Activated CD4-positive, alpha-beta T cell treated with anti-CD3 and anti-CD28 coated beads, Interleukin-2, amount 10 ng/mL, durations not matched to agents 7 days and 5 days (primary cell): ENCODE data around the gene NDUFA12. TPM values are rescaled to one million over a fixed set of nuclear protein-coding genes. Genes with fewer than 3 reads are reported as not detected.

ENCODE experiments used
- CTCF ChIA-PET: fragments of 350-600 bp; sonication (Branson Sonifier 250); formaldehyde crosslinking; loops from one replicate; lab custom pipeline; 2021; ENCODE audit warnings: antibody characterized with exemption; lab: Charles Lee
- POLR2A ChIA-PET: fragments of 350-600 bp; sonication (Branson Sonifier 250); formaldehyde crosslinking; loops from one replicate; lab custom pipeline; 2021; ENCODE audit warnings: antibody characterized with exemption; lab: Charles Lee
- DNase-seq: peaks from one replicate; pipeline ENCODE4 v3.0.0-alpha.2; 2020
- H3K27ac Mint-ChIP-seq: one replicate; pipeline ENCODE4 v1.8.0; 2021; ENCODE audit warnings: mild to moderate bottlenecking, moderate library complexity, mixed read lengths
- H3K27me3 Mint-ChIP-seq: one replicate; pipeline ENCODE4 v1.8.0; 2021; ENCODE audit warnings: mixed read lengths
- H3K36me3 Mint-ChIP-seq: one replicate; pipeline ENCODE4 v1.8.0; 2021; ENCODE audit warnings: low read depth, mixed read lengths
- H3K4me1 Mint-ChIP-seq: one replicate; pipeline ENCODE4 v1.8.0; 2021; ENCODE audit warnings: mixed read lengths
- H3K4me3 Mint-ChIP-seq: one replicate; pipeline ENCODE4 v1.8.0; 2021; ENCODE audit warnings: mild to moderate bottlenecking, moderate library complexity, mixed read lengths
- H3K9me3 Mint-ChIP-seq: one replicate; pipeline ENCODE4 v1.8.0; 2021; ENCODE audit warnings: mixed read lengths
- total RNA-seq, 2 experiments: library from RNA; stranded (reverse); gene quantifications; one replicate each; pipeline ENCODE4 v1.2.3, GENCODE V29; 2021

Gene NDUFA12
- 100 to 1,000 TPM; 172 to 219 TPM for total RNA-seq

DNA sequence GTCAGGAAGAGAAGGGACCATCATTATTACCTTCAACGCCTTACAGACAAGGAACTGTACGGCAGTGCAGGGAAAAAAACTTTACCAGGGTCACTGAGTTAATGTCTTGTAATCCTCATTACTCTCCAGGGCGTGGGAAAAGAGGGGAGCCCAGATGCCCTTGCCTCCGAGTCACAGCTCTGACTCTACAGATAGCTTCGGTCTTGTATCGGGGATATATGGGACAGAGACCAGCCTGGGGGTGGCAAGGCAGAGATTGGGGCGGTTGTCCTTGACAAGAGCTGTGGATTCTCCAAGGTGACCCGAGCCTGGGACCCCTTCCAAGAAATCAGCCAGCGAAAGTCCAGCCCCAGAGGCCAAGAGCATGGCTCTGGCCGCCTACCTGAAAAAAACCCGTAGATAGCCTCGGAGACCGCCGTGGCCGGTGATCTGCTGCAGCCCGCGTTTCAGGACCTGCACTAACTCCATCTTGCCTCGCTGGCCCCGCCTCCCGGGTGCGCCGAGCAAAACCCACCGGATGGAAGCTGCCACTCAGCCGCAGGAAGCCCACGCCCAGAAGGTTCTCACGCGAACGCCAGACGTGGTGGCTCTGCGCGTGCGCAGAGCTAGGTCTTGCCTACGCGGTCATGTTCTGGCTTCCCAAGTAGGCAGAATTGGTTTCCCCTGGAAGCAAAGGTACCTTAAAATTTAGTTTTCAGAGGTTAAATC lies at the start of gene NDUFA12:
NDUFA12 (minus strand) TSS at position 485 of the 708 bp plus-strand sequence; CDS start at position 468, 17 bp downstream.
- Mint-ChIP-seq H3K27me3 (no peaks in the 10 kb centered on the region), H3K4me1 (peaks cover 57% of the 10 kb centered on the region), H3K36me3 (peaks cover 56% of the 10 kb centered on the region), H3K27ac (peak within 1 kb of the TSS; percentile 92), H3K4me3 (peak within 1 kb of the TSS; percentile 94), H3K9me3 (peaks cover 23% of the 10 kb centered on the region)
- ChIA-PET POLR2A (interaction anchor here (0.5 kb wide), 1 partner anchor 331 kb away, joined by 5 read pairs; no protein-coding TSS in a partner anchor), CTCF (interaction anchor here (0.8 to 1.9 kb wide), 5 partner anchors 9 to 197 kb away, joined by 3 to 14 read pairs (median 3); no protein-coding TSS in a partner anchor)
- DNase-seq: peak; percentile 96

DNA sequence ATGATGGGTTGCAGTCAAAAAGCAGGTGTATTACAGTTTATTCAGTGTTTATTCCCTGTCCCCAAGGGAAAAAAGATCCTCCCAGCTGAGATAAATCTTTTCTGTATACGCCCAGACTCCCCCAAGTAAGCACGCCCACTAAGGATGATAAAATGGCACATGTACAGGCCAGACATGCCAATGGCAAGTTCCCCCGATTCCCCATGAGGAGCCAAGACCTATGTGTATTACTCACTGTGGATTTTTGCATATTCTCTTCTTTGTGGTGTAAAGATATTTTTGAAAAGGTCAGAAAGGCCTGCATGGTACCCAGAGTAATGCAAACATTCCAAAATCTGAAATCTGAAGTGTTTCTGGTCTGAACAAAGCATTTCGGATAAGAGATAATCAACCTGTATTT lies 47.7 kb upstream of the NDUFA12 start:
- peaks cover 21% of the 10 kb centered on the region for H3K36me3 Mint-ChIP-seq
- no peak for DNase-seq
- no peak overlapping the region for H3K4me3 Mint-ChIP-seq
- ChIA-PET CTCF (interaction anchor here (0.6 kb wide), 1 partner anchor 342 kb away, joined by 3 read pairs; no protein-coding TSS in a partner anchor), POLR2A (no interaction called here)
- no peaks in the 10 kb centered on the region for H3K9me3 Mint-ChIP-seq
- H3K27ac Mint-ChIP-seq: no peak overlapping the region
- H3K27me3 Mint-ChIP-seq: no peaks in the 10 kb centered on the region
- no peaks in the 10 kb centered on the region for H3K4me1 Mint-ChIP-seq

DNA sequence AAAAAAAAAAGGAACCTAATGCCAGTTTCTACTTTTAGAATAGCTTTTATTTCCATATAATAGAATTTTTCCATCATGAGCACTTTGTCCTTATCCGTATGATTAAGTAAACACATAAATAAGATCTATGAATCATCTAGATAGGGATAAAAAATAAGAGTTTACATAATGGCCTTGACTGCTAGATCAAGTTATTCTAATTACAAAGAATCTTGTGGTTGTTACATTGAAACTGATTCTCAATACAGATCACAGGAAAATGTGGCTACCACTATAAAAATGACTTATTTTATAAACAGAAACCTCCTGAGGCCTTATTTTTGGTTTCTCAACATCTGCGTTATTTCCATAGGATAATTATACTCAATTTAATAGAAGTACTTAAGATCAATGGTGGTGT lies 34.4 kb upstream of the NDUFA12 start:
- Mint-ChIP-seq H3K36me3 (peaks cover 10% of the 10 kb centered on the region), H3K9me3 (no peaks in the 10 kb centered on the region), H3K4me3 (no peak overlapping the region), H3K27me3 (no peaks in the 10 kb centered on the region), H3K27ac (no peak overlapping the region), H3K4me1 (peaks cover 18% of the 10 kb centered on the region)
- ChIA-PET CTCF (interaction anchor here (0.6 kb wide), 2 partner anchors 10 to 536 kb away, joined by 3 read pairs; no protein-coding TSS in a partner anchor), POLR2A (no interaction called here)
- DNase-seq: no peak

DNA sequence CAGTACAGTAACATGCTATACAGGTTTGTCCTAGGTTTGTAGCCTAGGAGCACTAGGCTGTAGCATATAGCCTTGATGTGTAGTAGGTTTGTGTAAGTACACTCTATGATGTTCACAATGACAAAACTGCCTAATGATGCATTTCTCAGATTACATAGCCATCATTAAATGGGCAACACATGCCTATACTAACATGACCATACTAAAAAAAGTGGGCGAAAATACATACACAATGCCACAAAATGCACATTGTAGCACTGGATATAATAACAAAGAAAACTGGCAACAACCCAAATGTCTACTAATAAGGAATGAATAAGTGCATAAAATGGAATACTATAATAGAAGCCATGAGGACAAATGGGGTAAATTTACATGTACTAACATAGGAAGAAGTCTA lies 31.3 kb upstream of the NDUFA12 start:
- ChIA-PET CTCF (no interaction called here), POLR2A (no interaction called here)
- DNase-seq: no peak
- H3K4me1 Mint-ChIP-seq: peaks cover 14% of the 10 kb centered on the region
- H3K4me3 Mint-ChIP-seq: no peak overlapping the region
- peak overlapping the region; percentile 57 for H3K27ac Mint-ChIP-seq
- peaks cover 14% of the 10 kb centered on the region for H3K36me3 Mint-ChIP-seq
- no peaks in the 10 kb centered on the region for H3K27me3 Mint-ChIP-seq
- no peaks in the 10 kb centered on the region for H3K9me3 Mint-ChIP-seq

DNA sequence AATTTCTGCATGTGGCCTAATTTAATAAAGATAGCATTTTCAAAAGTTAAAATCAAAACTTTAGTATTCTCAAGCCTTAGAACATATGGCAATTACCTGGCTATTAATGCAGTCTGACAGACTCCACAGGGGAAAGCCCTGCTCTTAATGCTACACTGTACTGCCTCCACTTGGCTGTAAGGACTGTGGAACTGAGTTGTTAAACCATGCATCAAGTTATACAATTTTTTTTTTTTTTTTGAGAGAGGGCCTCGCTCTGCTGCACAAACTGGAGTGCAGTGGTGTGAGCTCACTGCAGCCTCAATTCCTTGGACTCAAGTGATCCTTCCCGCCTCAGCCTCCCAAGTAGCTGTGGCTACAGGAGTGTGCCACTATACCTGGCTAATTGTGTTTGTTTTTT lies 19.0 kb upstream of the NDUFA12 start:
- DNase-seq: no peak
- CTCF ChIA-PET: no interaction called here
- H3K27me3 Mint-ChIP-seq: no peaks in the 10 kb centered on the region
- no peaks in the 10 kb centered on the region for H3K9me3 Mint-ChIP-seq
- POLR2A ChIA-PET: no interaction called here
- peaks cover 17% of the 10 kb centered on the region for H3K36me3 Mint-ChIP-seq
- H3K27ac Mint-ChIP-seq: no peak overlapping the region
- H3K4me3 Mint-ChIP-seq: no peak overlapping the region
- no peaks in the 10 kb centered on the region for H3K4me1 Mint-ChIP-seq

DNA sequence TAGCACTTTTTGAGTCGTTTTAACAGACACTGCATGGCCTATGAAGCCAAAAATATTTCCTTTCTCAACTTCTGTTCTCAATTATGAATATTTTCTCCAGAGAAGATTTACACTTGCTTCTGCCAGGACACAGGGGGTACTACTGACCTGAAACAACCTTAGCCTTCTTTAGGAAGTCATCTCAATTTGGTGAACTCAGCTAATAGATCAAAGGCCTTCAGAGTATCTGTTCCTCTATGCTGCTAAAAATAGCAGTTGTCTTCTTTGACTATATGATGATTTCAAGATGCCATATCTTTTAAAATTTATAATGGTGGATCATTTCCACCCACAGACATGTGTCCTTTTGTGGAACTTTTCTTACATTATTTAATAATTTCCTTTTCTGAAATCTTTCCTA lies 14.0 kb upstream of the NDUFA12 start:
- H3K4me3 Mint-ChIP-seq: no peak overlapping the region
- no peak overlapping the region for H3K27ac Mint-ChIP-seq
- H3K9me3 Mint-ChIP-seq: peaks cover 6% of the 10 kb centered on the region
- H3K4me1 Mint-ChIP-seq: no peaks in the 10 kb centered on the region
- no peaks in the 10 kb centered on the region for H3K27me3 Mint-ChIP-seq
- no peak for DNase-seq
- H3K36me3 Mint-ChIP-seq: peaks cover 15% of the 10 kb centered on the region
- ChIA-PET CTCF (no interaction called here), POLR2A (no interaction called here)

DNA sequence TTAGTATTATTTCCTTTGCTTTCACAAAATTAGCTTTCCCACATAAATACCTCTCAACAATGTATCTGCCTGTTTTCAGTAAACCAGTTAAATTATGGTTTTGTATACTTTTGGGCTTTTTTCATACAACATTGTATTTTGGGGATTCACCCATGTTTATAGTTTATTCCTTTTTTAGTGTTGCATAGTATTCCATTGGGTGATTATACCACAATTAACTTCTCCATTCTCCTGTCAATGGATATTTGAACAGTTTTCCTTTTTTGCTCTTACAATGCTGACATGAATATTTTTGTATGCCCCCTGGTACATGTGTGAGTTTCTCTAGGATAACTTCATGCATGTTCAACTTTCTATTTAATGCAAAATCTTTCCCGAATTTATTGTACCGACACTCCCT lies 12.6 kb upstream of the NDUFA12 start:
- CTCF ChIA-PET: no interaction called here
- H3K27ac Mint-ChIP-seq: no peak overlapping the region
- H3K4me3 Mint-ChIP-seq: no peak overlapping the region
- H3K4me1 Mint-ChIP-seq: no peaks in the 10 kb centered on the region
- no peaks in the 10 kb centered on the region for H3K27me3 Mint-ChIP-seq
- no peak for DNase-seq
- POLR2A ChIA-PET: no interaction called here
- H3K9me3 Mint-ChIP-seq: peaks cover 6% of the 10 kb centered on the region
- peaks cover 14% of the 10 kb centered on the region for H3K36me3 Mint-ChIP-seq

DNA sequence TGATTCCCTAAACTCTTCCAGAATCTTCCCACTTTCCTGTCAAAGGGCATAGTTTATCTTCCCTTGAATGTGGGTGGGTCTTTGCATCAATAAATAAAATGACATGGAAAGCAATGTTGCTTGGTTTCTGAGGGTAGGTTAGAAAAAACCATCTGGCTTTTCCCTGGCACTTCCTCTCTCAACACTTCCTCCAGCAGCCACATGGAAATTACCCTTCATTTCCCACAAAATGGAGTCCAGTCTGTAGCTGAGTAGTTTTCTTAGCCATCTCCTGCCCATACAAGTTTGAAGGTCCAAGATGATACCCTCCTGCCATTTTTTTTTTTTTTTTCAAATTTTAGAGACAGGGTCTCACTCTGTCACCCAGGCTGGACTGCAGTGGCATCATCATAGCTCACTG lies 11.1 kb upstream of the NDUFA12 start:
- Mint-ChIP-seq H3K27me3 (no peaks in the 10 kb centered on the region), H3K4me3 (no peak overlapping the region), H3K27ac (no peak overlapping the region), H3K4me1 (no peaks in the 10 kb centered on the region), H3K36me3 (peaks cover 12% of the 10 kb centered on the region), H3K9me3 (peaks cover 6% of the 10 kb centered on the region)
- no peak for DNase-seq
- CTCF ChIA-PET: interaction anchor here (0.6 to 1.6 kb wide), 2 partner anchors 202 to 251 kb away, joined by 3 to 5 read pairs; no protein-coding TSS in a partner anchor
- POLR2A ChIA-PET: no interaction called here

DNA sequence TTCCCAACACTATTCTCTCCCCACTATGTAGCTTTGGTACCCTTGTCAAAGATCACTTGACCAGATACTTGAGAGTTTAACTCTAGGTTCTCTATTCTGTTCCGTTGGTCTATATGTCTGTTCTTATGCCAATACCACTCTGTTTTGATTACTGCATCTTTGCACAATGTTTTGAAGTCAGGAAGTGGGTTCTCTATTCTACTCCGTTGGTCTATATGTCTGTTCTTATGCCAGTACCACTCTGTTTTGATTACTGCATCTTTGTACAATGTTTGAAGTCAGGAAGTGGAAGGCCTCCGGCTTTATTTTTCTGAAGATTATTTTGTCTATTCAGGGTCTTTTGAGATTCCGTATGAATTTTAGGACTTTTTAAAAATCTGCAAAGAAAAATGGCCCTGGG lies 2.7 kb upstream of the NDUFA12 start:
- peaks cover 28% of the 10 kb centered on the region for H3K9me3 Mint-ChIP-seq
- DNase-seq: no peak
- peaks cover 38% of the 10 kb centered on the region for H3K36me3 Mint-ChIP-seq
- CTCF ChIA-PET: no interaction called here
- POLR2A ChIA-PET: no interaction called here
- H3K27me3 Mint-ChIP-seq: no peaks in the 10 kb centered on the region
- H3K27ac Mint-ChIP-seq: peak overlapping the region; percentile 43
- H3K4me1 Mint-ChIP-seq: peaks cover 33% of the 10 kb centered on the region
- no peak overlapping the region for H3K4me3 Mint-ChIP-seq

DNA sequence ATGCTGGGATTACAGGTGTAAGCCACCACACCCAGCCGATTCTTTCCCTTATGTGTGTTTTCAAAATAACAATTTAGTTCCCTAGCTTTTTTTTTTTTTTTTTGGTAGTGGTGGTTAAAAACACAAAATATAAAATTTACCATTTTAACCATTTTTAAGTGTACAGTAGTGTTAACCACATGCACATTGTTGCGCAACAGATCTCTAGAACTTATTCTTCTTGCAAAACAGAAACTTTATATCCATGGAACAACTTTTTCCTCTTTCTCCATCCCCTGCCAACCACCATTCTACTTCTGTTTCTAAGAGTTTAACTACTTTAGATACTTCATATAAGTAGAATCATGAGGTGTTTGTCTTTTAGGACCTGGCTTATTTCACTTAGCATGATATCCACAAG lies 1.1 kb upstream of the NDUFA12 start:
- peak overlapping the region; percentile 40 for H3K4me3 Mint-ChIP-seq
- peak overlapping the region; percentile 72 for H3K27ac Mint-ChIP-seq
- H3K4me1 Mint-ChIP-seq: peaks cover 45% of the 10 kb centered on the region
- ChIA-PET POLR2A (interaction anchor here (0.6 to 0.7 kb wide), 2 partner anchors 34 to 105 kb away, joined by 3 to 5 read pairs; no protein-coding TSS in a partner anchor), CTCF (interaction anchor here (0.6 to 1.0 kb wide), 5 partner anchors 25 to 1300 kb away, joined by 3 to 4 read pairs (median 3); no protein-coding TSS in a partner anchor)
- H3K9me3 Mint-ChIP-seq: peaks cover 28% of the 10 kb centered on the region
- H3K36me3 Mint-ChIP-seq: peaks cover 46% of the 10 kb centered on the region
- no peak for DNase-seq
- no peaks in the 10 kb centered on the region for H3K27me3 Mint-ChIP-seq

DNA sequence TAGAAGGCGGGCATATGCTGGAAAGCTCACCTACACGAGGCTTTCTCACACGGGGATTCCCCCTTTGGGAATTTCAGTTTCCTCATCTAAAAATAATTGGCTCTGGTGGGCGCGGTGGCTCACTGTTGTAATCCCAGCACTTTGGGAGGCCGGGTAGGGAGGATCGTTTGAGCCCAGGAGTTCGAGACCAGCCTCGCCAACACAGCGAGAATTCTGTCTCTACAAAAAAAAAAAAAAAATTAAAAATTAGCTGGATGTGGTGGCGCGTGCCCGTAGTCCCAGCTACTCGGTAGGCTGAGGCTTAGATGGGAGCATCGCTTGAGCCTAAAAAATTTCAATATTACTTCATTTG lies 400 bp upstream of the NDUFA12 start:
- ChIA-PET POLR2A (interaction anchor here (0.5 to 0.7 kb wide), 3 partner anchors 33 to 331 kb away, joined by 3 to 5 read pairs (median 5); no protein-coding TSS in a partner anchor), CTCF (interaction anchor here (0.6 to 1.9 kb wide), 10 partner anchors 10 to 1301 kb away, joined by 3 to 14 read pairs (median 3); no protein-coding TSS in a partner anchor)
- peak overlapping the region; percentile 92 for H3K27ac Mint-ChIP-seq
- H3K36me3 Mint-ChIP-seq: peaks cover 52% of the 10 kb centered on the region
- peak overlapping the region; percentile 94 for H3K4me3 Mint-ChIP-seq
- DNase-seq: no peak
- no peaks in the 10 kb centered on the region for H3K27me3 Mint-ChIP-seq
- H3K9me3 Mint-ChIP-seq: peaks cover 24% of the 10 kb centered on the region
- H3K4me1 Mint-ChIP-seq: peaks cover 52% of the 10 kb centered on the region

DNA sequence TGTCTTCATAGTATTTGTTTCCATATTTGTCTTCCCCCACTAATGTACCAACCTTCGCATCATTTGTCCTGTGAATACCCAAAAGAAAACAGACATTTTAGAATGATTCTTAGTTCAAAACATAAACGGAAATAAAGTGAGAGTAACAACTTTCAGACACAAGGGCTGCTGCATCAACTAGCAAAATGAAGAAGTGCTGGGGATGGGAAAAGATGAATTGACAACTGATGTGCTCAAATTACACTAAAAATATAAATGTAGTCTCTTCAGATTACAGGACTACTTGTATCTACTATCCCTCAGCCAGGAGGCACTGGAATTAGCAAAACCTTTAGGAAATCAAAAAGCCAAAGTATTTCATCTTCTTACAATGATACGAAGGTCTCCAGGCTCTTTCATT lies 743 bp downstream of the NDUFA12 start:
- Mint-ChIP-seq H3K27ac (peak overlapping the region; percentile 92), H3K27me3 (no peaks in the 10 kb centered on the region), H3K36me3 (peaks cover 55% of the 10 kb centered on the region), H3K9me3 (peaks cover 21% of the 10 kb centered on the region), H3K4me3 (peak overlapping the region; percentile 94), H3K4me1 (peaks cover 61% of the 10 kb centered on the region)
- ChIA-PET POLR2A (interaction anchor here (0.6 kb wide), 1 partner anchor 1011 kb away, joined by 3 read pairs; no protein-coding TSS in a partner anchor), CTCF (interaction anchor here (1.3 to 1.9 kb wide), 2 partner anchors 9 to 12 kb away, joined by 4 to 14 read pairs; no protein-coding TSS in a partner anchor)
- no peak for DNase-seq

DNA sequence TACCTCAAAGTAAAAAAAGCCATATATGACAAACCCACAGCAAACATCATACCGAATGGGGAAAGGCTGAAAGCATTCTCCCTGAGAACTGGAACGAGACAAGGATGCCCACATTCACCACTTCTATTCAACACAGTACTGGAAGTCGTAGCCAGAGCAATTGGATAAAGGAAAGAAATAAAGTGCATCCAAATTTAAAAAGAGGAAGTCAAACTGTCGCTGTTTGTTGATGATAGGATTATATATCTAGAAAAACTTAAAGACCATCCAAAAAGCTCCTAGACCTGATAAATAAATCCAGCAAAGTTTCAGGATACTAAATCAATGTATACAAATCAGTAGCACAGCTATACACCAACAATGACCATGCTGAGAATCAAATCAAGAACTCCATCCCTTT lies 5.2 kb downstream of the NDUFA12 start:
- CTCF ChIA-PET: interaction anchor here (1.4 kb wide), 1 partner anchor 12 kb away, joined by 3 read pairs; no protein-coding TSS in a partner anchor
- Mint-ChIP-seq H3K9me3 (no peaks in the 10 kb centered on the region), H3K4me1 (peaks cover 42% of the 10 kb centered on the region), H3K27ac (no peak overlapping the region), H3K4me3 (no peak overlapping the region), H3K27me3 (no peaks in the 10 kb centered on the region), H3K36me3 (peaks cover 44% of the 10 kb centered on the region)
- POLR2A ChIA-PET: no interaction called here
- DNase-seq: no peak
